HL-60 (cell line): ENCODE results near the gene KRT74.
A peak's percentile ranks its signal among the peaks of the same experiment; 100 is the strongest.

Experiments used
- GABPA ChIP-seq: IDR thresholded peaks from 2 replicates; pipeline ENCODE4 v1.6.1; 2012; ENCODE audit warnings: low read depth
- POLR2AphosphoS5 ChIP-seq: IDR thresholded peaks from 2 replicates; pipeline ENCODE4 v1.6.1; 2012; ENCODE audit warnings: low read depth
- SPI1 ChIP-seq: IDR thresholded peaks from 2 replicates; pipeline ENCODE4 v1.6.1; 2012; ENCODE audit warnings: low read depth, mild to moderate bottlenecking, borderline replicate concordance
- TF ChIP-seq, protein P1 (sequence below): IDR thresholded peaks from one replicate; pipeline ENCODE4 v1.5.1; 2011; ENCODE audit warnings: low read length, control low read depth, inconsistent platforms; ENCODE audit not compliant: insufficient read depth

DNA sequence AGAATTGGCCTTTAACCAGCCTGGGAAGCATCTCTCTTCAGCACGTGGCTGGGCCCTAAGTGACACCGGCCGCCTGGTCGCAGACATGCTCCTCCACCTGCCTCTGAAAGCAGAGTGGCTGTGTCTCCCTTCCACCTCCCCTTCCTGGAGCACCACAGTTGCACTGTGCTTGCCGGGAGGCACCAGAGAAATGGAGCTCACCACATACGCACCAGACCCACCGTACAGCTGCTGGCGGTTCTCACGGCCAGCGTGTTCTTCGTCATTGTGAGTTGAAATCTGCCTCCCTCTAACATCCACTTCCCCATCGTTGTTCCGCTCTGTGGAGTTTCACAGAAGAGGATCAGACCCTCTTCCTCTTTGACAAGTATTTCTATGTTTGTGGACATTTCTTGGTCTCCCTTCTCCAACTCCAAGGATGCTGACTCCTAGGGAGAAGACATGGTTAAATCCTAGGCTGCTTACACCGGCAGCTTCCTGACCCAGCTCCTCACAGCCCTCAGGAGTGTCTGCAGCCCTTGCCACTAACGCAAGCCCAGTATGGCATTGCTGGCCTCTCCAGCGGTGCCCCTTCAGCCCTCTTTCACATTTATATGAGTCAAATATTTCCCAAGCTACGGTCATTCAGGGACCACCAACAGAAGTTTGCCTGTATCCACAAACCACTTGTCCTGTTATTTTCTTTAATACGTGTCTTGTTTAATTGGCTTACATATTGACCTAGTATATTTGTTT lies 41.9 kb downstream of the KRT74 start:
- TF ChIP-seq POLR2AphosphoS5 (no peak), GABPA (no peak), SPI1 (peak; percentile 92)
- TF ChIP-seq, protein P1, sequence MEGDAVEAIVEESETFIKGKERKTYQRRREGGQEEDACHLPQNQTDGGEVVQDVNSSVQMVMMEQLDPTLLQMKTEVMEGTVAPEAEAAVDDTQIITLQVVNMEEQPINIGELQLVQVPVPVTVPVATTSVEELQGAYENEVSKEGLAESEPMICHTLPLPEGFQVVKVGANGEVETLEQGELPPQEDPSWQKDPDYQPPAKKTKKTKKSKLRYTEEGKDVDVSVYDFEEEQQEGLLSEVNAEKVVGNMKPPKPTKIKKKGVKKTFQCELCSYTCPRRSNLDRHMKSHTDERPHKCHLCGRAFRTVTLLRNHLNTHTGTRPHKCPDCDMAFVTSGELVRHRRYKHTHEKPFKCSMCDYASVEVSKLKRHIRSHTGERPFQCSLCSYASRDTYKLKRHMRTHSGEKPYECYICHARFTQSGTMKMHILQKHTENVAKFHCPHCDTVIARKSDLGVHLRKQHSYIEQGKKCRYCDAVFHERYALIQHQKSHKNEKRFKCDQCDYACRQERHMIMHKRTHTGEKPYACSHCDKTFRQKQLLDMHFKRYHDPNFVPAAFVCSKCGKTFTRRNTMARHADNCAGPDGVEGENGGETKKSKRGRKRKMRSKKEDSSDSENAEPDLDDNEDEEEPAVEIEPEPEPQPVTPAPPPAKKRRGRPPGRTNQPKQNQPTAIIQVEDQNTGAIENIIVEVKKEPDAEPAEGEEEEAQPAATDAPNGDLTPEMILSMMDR, result no peak
